Rectal smooth muscle tissue (tissue), 1 donor: Measurements from ENCODE around the gene SLC22A2.

ENCODE experiments used
- H3K27ac ChIP-seq: one replicate; pipeline ENCODE4 v1.7.0; 2013; ENCODE audit warnings: low read depth, low read length, inconsistent platforms
- H3K27me3 ChIP-seq: one replicate; pipeline ENCODE4 v1.7.0; 2013; ENCODE audit warnings: low read length; ENCODE audit not compliant: control insufficient read depth, insufficient read depth
- H3K36me3 ChIP-seq: one replicate; pipeline ENCODE4 v1.7.0; 2013; ENCODE audit warnings: low read length; ENCODE audit not compliant: control insufficient read depth, insufficient read depth
- H3K4me1 ChIP-seq: one replicate; pipeline ENCODE4 v1.7.0; 2013; ENCODE audit warnings: low read length; ENCODE audit not compliant: control insufficient read depth, insufficient read depth
- H3K4me3 ChIP-seq: one replicate; pipeline ENCODE4 v1.7.0; 2013; ENCODE audit warnings: low read length
- H3K9ac ChIP-seq: one replicate; pipeline ENCODE4 v1.7.0; 2013; ENCODE audit warnings: low read length

Gene SLC22A2

DNA sequence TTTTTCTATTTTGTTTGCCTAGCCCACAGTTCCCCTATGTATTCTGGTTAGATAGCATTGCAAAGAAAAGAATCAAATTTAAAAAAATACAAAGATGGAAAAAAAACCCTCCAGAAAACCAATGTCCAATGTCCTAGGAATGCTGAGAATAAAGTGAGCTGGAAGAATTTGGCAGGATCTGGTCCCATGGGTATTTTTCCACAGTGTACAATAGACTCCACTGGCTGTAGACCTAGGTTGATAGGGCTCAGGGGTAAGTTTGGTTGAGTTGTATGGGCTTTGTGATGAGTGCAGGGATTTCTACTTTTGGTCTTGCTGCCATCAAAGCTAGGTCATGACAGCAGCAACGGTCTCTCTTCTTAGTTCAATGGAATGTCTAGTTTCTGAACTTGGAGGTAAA is 41.5 kb downstream of the SLC22A2 start:
- H3K9ac ChIP-seq: no peak overlapping the region
- H3K4me1 ChIP-seq: no peaks in the 10 kb centered on the region
- H3K27me3 ChIP-seq: no peaks in the 10 kb centered on the region
- no peaks in the 10 kb centered on the region for H3K36me3 ChIP-seq
- no peak overlapping the region for H3K27ac ChIP-seq
- no peak overlapping the region for H3K4me3 ChIP-seq

DNA sequence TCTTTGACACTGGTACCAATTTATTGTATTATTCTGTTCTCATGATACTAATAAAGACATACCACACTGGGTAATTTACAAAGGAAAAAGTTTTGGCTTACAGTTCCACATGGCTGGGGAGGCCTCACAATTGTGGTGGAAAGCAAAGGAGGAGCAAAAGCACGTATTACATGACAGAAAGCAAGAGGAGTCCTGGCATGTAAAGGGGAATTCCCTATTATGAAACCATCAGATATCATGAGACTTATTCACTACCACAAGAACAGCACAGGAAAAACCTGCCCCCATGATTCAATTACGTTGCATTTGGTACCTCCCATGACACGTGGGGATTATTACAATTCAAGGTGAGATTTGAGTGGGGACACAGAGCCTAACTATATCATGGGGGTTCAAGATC is 43.4 kb downstream of the SLC22A2 start:
- Histone ChIP-seq H3K27ac (no peak overlapping the region), H3K36me3 (no peaks in the 10 kb centered on the region), H3K9ac (no peak overlapping the region), H3K27me3 (no peaks in the 10 kb centered on the region), H3K4me1 (no peaks in the 10 kb centered on the region), H3K4me3 (no peak overlapping the region)

DNA sequence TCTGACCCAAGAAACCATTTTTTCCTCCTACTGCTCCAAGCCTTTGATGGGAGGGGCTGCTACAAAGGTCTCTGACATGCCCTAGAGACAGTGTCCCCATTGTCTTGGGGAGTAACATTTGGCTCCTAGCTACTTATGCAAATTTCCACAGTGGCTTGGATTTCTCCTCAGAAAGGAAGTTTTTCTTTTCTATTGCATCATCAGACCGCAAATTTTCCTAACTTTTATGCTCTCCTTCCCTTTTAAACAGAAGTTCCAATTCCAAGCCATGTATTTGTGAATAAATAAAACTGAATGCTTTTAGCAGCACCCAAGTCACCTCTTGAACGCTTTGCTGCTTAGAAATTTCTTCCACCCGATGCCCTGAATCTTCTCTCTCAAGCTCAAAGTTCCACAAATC is 51.0 kb downstream of the SLC22A2 start:
- H3K27ac ChIP-seq: no peak overlapping the region
- no peak overlapping the region for H3K9ac ChIP-seq

DNA sequence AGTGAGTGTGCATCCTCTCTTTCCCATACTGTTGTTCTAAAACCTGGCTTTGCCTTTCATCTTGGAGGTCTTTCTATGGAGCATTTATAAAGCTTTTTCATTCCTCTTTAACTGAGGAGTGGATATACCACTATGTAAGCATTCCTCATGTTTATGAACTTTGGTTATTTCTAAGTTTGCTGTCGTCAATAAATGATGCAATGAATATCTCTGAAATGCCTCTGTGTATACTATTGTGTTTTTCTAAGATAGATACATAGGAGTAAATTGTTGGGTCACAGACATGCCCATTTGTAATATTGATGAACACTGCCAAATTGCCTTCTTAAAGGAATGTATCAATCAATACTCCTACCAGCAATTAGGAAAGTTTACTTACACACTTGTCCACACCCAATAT is 53.9 kb downstream of the SLC22A2 start:
- no peak overlapping the region for H3K9ac ChIP-seq
- no peaks in the 10 kb centered on the region for H3K4me1 ChIP-seq
- H3K27ac ChIP-seq: no peak overlapping the region

More for the DNA sequence above, 51.0 kb downstream of the SLC22A2 start:
- no peak overlapping the region for H3K4me3 ChIP-seq
- H3K27me3 ChIP-seq: no peaks in the 10 kb centered on the region
- H3K4me1 ChIP-seq: no peaks in the 10 kb centered on the region
- H3K36me3 ChIP-seq: no peaks in the 10 kb centered on the region

DNA sequence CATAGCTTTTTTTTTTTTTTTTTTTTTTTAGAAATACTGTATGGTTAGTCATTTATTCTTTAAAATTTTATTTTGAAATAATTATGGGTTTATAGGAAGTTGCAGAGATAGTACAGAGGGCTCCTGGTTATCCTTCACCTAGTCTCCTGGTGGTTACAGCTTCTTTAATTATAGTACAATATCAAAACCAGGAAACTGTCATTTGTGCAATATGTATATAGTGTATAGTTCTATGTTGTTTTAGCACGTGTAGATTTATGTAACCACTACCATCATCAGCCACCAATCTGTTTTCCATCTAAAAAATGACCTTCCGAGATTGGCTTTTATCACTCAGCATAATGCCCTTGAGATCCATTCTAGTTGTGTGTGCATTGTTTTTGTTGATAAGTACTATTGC is 54.7 kb downstream of the SLC22A2 start:
- Histone ChIP-seq H3K4me3 (no peak overlapping the region), H3K4me1 (no peaks in the 10 kb centered on the region), H3K27me3 (no peaks in the 10 kb centered on the region), H3K36me3 (no peaks in the 10 kb centered on the region), H3K27ac (no peak overlapping the region), H3K9ac (no peak overlapping the region)

More for the DNA sequence above, 53.9 kb downstream of the SLC22A2 start:
- Histone ChIP-seq H3K27me3 (no peaks in the 10 kb centered on the region), H3K36me3 (no peaks in the 10 kb centered on the region), H3K4me3 (no peak overlapping the region)

DNA sequence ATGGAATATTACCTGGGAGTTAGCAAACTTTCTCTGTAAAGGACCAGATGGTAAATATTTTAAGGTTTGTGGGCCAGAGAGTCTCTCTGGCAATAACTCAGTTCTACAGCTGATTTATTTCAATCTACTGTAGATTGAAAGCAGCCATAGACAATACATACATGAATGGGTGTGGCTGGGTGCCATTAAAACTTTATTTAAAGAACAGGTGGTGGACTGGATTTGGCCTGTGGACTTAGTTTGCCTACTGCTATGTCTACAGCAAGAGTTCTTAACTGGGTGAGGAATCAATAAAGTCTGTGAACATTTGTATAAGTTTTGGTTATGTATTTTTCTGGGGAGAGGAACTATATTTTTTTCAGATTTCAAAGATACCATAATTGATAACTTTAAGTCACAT is 55.1 kb downstream of the SLC22A2 start:
- no peaks in the 10 kb centered on the region for H3K36me3 ChIP-seq
- H3K9ac ChIP-seq: no peak overlapping the region
- H3K27ac ChIP-seq: no peak overlapping the region
- H3K4me1 ChIP-seq: no peaks in the 10 kb centered on the region
- H3K27me3 ChIP-seq: no peaks in the 10 kb centered on the region
- H3K4me3 ChIP-seq: no peak overlapping the region

DNA sequence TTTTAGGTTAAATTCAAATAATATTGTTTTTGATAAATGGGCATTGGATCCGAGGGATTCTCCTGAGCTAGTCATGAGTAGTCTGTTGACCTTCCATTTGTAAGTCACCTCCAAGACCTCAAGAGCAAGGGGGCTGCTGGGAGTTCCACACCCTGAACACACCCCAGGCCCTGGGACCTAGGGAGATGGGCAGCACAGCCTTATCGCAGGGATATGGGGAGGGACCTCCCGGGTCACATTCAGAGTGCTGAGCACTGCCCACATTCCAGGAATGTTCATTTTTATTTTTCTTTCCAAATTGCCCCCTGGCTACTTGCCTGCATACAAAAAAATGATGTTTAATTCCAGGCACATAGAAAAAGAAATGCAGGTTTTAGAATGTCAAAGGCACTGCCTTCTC is 55.5 kb downstream of the SLC22A2 start:
- Histone ChIP-seq H3K9ac (no peak overlapping the region), H3K36me3 (no peaks in the 10 kb centered on the region), H3K4me1 (no peaks in the 10 kb centered on the region), H3K27me3 (no peaks in the 10 kb centered on the region), H3K27ac (no peak overlapping the region), H3K4me3 (no peak overlapping the region)

DNA sequence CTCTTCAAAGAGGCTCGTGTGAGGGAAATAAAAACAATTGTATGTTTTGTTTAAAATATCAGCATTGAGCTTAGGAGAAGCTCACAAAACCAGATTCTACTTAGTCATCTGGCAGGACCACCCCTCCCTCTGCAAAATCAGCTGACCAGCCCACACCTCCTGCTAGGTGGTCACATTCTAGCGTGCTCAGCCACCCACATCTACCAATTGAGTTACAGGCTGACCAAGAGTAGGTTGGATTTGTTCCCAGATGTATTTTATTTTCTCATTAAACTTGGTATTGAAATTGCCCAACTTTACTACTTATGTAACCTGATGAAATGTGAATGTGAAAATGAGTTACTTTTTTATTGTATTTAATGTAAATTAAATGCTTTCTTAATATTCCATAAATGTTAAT is 56.2 kb downstream of the SLC22A2 start:
- H3K36me3 ChIP-seq: no peaks in the 10 kb centered on the region
- no peaks in the 10 kb centered on the region for H3K4me1 ChIP-seq
- H3K9ac ChIP-seq: no peak overlapping the region
- H3K27me3 ChIP-seq: no peaks in the 10 kb centered on the region
- H3K4me3 ChIP-seq: no peak overlapping the region
- no peak overlapping the region for H3K27ac ChIP-seq

DNA sequence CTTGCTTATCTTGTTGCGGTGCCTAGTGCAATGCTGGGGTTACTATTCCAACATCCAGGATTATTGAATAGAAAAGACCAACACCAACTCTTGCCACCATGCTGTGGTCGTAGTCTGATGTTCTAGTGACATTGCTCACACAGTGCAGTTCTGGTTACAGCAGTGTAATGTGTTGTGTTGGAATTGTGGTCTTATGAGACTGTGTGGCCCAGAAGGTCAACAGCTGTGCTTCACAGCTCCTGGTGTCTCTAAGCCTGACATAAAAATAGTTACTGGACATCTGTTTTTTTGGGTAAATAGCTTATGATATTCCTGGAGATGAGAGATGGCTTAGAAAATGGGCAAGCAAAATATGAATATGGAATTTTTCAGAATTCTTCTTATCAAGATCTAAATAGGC is 57.6 kb downstream of the SLC22A2 start:
- Histone ChIP-seq H3K4me3 (no peak overlapping the region), H3K27me3 (no peaks in the 10 kb centered on the region), H3K36me3 (no peaks in the 10 kb centered on the region), H3K9ac (no peak overlapping the region), H3K4me1 (no peaks in the 10 kb centered on the region), H3K27ac (no peak overlapping the region)

DNA sequence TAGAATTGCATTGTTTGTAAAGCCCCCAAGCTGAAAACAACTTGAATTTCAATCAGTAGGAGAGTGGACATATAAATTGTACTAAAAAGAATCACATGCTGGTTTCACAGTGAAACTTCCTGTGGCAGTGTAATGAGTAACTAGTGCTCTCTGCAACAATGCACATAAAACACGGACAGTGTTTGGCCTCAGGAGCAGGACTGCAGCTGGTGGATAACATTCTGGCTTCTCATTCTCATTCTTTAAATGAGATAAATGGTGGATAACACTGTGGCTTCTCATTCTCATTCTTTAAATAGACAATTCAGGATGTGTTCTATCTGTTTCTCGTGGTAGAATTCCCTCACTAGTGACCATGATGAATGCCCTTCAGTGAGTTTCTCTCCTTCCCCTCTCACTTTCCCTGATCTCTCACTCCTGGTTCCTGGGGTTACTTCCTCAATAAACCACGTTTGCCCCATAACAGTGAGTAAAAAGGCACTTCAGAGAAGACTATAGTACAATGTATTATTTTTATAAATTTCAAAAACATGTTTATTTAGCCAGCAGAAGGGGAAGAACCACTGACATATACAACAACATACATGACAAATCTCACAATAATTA is 59.9 kb downstream of the SLC22A2 start:
- H3K4me1 ChIP-seq: no peaks in the 10 kb centered on the region
- H3K4me3 ChIP-seq: no peak overlapping the region
- no peaks in the 10 kb centered on the region for H3K36me3 ChIP-seq
- H3K27me3 ChIP-seq: no peaks in the 10 kb centered on the region
- H3K27ac ChIP-seq: no peak overlapping the region
- no peak overlapping the region for H3K9ac ChIP-seq

DNA sequence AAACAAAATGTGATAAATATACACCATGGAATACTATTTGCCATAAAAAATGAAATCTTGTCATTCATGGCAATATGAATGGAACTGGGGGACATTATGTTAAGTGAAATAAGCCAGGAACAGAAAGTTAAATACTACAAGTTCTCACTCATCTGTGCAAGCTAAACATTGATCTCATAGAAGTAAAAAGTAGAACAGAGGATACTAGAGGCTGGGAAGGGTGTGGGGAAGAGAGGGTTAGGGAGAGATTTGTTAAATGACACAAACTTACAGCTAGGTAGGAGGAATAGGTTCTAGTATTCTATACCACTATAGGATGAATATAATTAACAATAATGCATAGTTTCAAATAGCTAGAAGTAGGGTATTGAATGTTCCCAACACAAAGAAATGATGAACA is 61.0 kb downstream of the SLC22A2 start:
- H3K4me3 ChIP-seq: no peak overlapping the region

DNA sequence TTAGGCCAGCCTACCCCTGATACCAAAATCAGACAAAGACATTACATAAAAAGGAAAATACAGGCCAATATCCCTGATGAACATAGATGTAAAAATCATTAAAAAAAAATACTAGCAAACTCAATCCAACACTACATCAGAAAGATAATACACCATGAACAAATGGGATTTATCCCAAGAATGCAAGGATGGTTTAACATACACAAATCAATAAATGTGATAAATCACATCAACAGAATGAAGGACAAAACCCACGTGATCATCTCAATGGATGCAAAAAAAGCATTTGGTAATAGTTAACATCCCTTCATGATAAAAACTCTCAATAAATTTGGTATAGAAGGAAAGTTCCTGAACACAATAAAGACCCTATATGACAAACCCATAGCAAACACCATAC is 63.8 kb downstream of the SLC22A2 start:
- Histone ChIP-seq H3K27ac (no peak overlapping the region), H3K4me1 (no peaks in the 10 kb centered on the region), H3K9ac (no peak overlapping the region), H3K27me3 (no peaks in the 10 kb centered on the region), H3K4me3 (no peak overlapping the region), H3K36me3 (no peaks in the 10 kb centered on the region)

More for the DNA sequence above, 61.0 kb downstream of the SLC22A2 start:
- no peak overlapping the region for H3K27ac ChIP-seq
- H3K36me3 ChIP-seq: no peaks in the 10 kb centered on the region
- no peaks in the 10 kb centered on the region for H3K4me1 ChIP-seq
- no peaks in the 10 kb centered on the region for H3K27me3 ChIP-seq
- H3K9ac ChIP-seq: no peak overlapping the region

DNA sequence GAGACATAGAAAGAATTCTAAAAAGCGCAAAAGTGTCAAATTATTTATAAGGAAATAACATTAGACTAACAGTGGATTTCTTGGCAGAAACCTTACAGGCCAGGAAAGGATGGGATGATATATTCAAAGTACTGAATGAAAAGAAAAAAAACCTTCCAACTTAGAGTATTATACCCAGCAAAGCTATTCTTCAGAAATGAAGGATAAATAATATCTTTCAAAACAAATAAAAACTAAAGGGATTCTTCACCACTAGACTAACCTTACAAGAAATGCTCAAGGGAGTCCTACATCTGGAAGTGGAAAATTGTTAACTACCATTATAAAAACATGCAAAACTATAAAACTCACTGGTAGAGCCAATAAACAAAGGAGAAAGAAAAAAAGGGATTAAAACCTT is 65.8 kb downstream of the SLC22A2 start:
- no peaks in the 10 kb centered on the region for H3K36me3 ChIP-seq
- H3K4me3 ChIP-seq: no peak overlapping the region
- H3K27ac ChIP-seq: no peak overlapping the region
- no peaks in the 10 kb centered on the region for H3K27me3 ChIP-seq
- H3K9ac ChIP-seq: no peak overlapping the region
- no peaks in the 10 kb centered on the region for H3K4me1 ChIP-seq
